Measurements from ENCODE around the gene PLSCR3.
"Not testable (repeated sequence)": the region's sequence is repeated elsewhere in the genome, so short reads cannot be mapped to it uniquely, and the experiment has no call there.

Gene PLSCR3

DNA sequence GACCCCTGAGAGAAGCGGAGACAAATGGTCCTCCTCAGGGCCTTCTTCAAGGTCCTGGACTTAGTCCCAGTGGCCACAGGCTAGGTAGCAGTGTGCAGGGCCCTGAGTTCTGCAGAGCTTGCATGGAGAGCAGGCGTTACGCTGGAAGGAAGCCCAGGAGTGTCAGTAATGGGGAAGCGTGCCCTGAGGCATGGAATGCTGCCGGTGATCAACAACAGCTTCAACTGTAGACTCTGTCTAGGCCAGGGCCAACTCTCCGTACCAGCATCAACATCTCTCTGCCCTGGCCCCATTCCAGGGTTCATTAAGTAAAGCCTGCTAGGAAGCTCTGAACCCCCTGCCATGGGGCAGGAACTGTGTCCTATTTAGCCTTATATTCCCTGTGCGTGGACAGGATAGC lies 14.0 kb downstream of the PLSCR3 start:
- DNase-seq (ENCODE audit: low spot score) = no peak

- DNase-seq (ENCODE audit: low spot score) = no peak
These were observed 15.2 kb downstream of the PLSCR3 start for GRCh38 chr17:7379134-7379533.

DNA sequence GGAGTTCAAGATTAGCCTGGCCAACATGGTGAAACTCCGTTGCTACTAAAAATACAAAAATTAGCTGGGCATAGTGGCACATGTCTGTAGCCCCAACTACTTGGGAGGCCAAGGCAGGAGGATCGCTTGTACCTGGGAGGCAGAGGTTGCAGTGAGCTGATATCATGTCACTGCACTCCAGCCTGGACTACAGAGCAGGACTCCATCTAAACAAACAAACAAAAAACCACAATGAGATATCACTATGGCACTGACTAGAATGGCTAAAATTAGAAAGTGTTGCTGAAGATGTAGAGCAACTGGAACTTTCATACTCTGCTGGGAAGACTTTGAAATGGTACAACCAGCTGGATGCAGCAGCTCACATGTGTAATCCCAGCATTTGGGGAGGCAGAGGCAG lies 20.0 kb downstream of the PLSCR3 start:
- DNase-seq (ENCODE audit: low spot score) = no peak

GRCh38 chr17:7370853-7371252 lies 23.5 kb downstream of the PLSCR3 start:
- no peak for DNase-seq (ENCODE audit: low spot score)

- no peak for DNase-seq (ENCODE audit: low spot score)
These were observed 24.5 kb downstream of the PLSCR3 start for GRCh38 chr17:7369825-7370224.

DNA sequence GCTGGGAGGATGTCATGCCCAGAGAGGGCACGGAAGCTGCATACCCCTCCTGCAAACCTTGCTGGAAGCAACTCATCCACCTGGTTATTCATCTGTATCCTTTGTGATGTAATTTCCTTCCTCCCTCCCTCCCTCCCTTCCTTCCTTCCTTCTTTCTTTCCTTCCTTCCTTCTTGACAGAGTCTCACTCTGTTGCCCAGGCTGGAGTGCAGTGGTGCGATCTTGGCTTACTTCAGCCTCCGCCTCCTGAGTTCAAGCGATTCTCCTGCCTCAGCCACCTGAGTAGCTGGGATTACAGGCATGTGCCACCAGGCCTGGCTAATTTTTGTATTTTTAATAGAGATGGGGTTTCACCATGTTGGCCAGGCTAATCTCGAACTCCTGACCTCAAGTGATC lies 25.7 kb downstream of the PLSCR3 start:
- DNase-seq (ENCODE audit: low spot score) = not testable (repeated sequence)

GRCh38 chr17:7367918-7368598 lies 26.3 kb downstream of the PLSCR3 start:
- no peak for DNase-seq (ENCODE audit: low spot score)

DNA sequence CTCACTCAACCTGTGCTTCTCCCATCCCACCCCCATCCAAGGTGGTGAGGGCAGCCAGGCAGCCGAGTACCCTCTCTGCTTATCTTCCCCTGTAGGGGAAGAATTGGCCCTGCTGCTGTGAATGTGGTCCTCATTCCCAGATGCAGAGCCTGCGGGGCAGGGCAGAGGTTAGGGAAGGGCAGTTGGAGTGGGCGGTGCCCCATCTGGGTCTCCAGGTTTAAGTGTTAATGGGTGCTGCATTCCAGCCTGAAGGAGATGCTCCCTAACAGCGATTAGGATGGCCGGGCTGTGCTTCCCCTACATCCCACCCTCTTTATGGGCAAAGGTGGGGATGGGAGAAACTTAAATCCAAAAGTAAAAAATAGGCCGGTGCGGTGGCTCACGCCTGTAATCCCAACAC lies 27.2 kb downstream of the PLSCR3 start:
- no peak for DNase-seq (ENCODE audit: low spot score)

DNA sequence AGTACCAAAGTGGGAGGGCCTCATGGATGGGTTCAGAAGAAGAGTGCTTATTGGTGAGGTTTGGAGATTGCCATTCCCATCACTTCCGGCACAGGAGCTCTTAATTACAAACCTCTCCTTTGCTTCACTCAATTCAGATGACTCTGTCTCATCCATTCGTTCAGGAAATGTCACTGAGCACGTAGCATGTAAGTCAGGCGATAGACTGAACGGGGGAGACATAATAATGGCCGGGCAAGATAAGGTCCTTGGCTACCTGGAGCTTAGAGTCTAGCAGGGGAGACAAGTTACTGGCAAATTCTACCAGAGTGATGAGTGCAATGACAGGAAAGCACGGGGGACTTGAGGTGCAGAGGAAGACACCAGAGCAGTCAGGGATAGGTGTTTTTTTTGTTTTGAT lies 28.4 kb downstream of the PLSCR3 start:
- not testable (repeated sequence) for DNase-seq (ENCODE audit: low spot score)

GRCh38 chr17:7363311-7363710 lies 31.0 kb downstream of the PLSCR3 start:
- DNase-seq (ENCODE audit: low spot score) = no peak

- DNase-seq (ENCODE audit: low spot score) = no peak
These were observed 32.4 kb downstream of the PLSCR3 start for GRCh38 chr17:7361906-7362305.

DNA sequence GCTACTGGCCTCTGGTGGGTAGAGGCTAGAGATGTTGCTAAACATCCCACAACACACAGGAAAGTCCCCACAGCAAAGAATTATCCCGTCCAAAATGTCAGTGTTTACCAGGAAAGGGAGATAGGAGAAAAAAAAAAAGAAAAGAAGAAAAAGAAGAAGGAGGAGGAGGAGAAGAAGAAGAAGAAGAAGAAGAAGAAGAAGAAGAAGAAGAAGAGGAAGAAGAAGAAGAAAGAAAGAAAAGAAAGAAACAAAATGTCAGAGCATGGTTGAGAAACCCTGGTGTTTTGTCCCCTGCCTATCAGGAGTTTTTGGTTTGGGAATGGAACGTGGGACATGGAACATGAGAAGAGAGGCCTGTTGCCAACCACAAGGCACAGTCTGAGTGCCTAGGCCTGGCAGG lies 36.9 kb downstream of the PLSCR3 start:
- no peak for DNase-seq (ENCODE audit: low spot score)

GRCh38 chr17:7356756-7357155 lies 37.6 kb downstream of the PLSCR3 start:
- DNase-seq (ENCODE audit: low spot score) = no peak

- peak; percentile 75 for DNase-seq (ENCODE audit: low spot score)
These were observed 38.2 kb downstream of the PLSCR3 start for GRCh38 chr17:7356072-7356549.

DNA sequence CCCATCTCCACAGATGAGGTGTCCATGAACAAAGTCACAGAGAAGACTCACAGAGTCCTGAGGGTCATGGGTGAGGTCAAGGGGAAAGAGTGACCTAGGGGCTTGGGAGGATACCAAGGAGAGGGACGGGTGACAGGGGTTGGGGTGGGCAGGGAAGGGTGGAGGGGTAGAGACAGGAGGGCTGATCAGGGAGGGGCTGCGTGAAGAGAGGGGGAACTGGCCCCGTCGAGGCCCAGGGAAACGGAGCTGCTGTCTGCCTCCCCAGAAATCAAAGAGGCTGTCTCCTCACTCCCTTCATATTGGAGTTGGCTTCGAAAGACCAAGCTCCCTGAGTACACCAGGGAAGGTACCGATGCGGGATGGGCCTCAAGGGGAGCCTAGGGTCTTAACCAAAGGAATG lies 38.8 kb downstream of the PLSCR3 start:
- no peak for DNase-seq (ENCODE audit: low spot score)

DNA sequence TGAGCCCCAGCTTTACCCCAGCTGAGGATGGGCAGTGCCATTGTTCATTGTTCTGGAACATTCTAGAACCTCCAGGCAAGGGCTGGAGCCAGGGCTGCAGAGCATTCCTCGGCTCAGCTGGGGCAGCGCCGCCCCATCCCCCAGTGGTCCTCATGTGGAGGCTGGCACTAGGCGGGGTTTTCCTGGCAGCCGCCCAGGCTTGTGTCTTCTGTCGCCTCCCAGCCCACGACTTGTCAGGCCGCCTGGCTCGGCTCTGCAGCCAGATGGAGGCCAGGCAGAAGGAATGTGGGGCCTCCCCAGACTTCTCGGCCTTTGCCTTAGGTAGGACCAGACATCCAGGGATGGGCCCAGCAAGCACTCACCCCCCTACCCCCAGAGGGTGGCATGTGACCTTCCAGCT lies 39.3 kb downstream of the PLSCR3 start, which contains the start of gene TMEM95:
TMEM95 (plus strand) TSS at position 104 of the 400 bp plus-strand sequence; CDS start at position 153, 49 bp downstream.
- peak; percentile 36 for DNase-seq (ENCODE audit: low spot score)

GRCh38 chr17:7354262-7354843 lies 40.0 kb downstream of the PLSCR3 start:
- peak; percentile 32 for DNase-seq (ENCODE audit: low spot score)

- DNase-seq (ENCODE audit: low spot score) = no peak
These were observed 41.3 kb downstream of the PLSCR3 start for GRCh38 chr17:7352910-7353635.

GRCh38 chr17:7352503-7352889 lies 41.8 kb downstream of the PLSCR3 start:
- DNase-seq (ENCODE audit: low spot score) = no peak

- DNase-seq (ENCODE audit: low spot score) = peak; percentile 79
These were observed 42.4 kb downstream of the PLSCR3 start, which contains the start of gene KCTD11 for GRCh38 chr17:7351665-7352502. TSS of gene KCTD11 (plus strand) at chr17:7352162.

DNA sequence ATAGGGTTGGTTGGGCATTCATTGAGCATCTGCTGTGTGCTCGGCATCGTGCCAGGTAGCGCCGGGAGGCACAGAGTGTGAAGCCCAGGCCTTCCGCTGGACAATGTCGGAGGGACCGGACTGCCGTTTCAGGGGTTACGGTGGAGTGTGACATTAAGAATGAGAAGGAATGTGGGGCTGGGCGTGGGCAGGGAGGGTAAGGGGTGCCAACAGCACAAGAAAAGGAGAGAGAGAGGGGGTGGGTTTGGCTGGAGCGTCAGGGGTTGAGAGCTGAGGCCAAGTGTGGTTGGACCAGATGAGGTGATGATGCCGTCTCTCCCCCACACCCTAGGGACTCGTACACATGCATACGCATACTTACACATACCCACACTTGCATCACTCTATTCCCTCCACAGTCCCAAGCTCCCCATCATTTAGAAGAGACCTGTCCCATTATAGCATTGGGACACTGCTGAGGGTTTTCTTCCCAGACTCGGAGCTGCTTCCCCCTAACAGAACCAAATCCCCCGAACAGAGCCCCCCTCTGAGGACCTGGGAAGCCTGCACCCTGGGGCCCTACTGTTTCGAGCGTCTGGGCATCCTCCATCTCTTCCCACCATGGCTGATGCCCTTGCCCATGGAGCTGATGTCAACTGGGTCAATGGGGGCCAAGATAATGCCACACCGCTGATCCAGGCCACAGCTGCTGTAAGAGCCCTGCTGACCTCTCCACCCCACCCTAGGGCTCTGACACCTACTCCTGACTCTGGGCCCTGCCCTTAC lies 45.7 kb downstream of the PLSCR3 start:
- no peak for DNase-seq (ENCODE audit: low spot score)

All from hematopoietic multipotent progenitor cell treated with erythropoietin and hydrocortisone succinate and interleukin-3 and kit ligand, for 15 days (in vitro differentiated cells).